IMR-90 (cell line): ENCODE results near the gene MSANTD7. TPM values are rescaled to one million over a fixed set of nuclear protein-coding genes. Genes with fewer than 3 reads are reported as not detected.

Source experiments
- ATAC-seq: fragments of 200-7000 bp; cut with Tn5 transposase; 2 replicates; pipeline ENCODE4 v1.9.1; 2020; ENCODE audit warnings: low read depth, mild to moderate bottlenecking, moderate library complexity
- BruUV-seq: library from RNA; stranded (reverse); fragments of 400-500 nt; replicated peaks from 2 replicates; lab custom pipeline; 2021; lab: Mats Ljungman, UMichigan
- CTCF ChIA-PET: fragments of 300-600 bp; formaldehyde crosslinking; extraction: SDS; loops from one replicate; lab custom pipeline; 2021; ENCODE audit warnings: antibody characterized with exemption; lab: Yijun Ruan, JAX
- POLR2A ChIA-PET: fragments of 300-600 bp; sonication (Branson Sonifier 250); formaldehyde crosslinking; loops from one replicate; lab custom pipeline; 2022; ENCODE audit warnings: antibody characterized with exemption; ENCODE audit not compliant: unreplicated experiment; lab: Charles Lee
- DNase-seq: peaks from one replicate; pipeline ENCODE4 v3.0.0; 2013
- H2AFZ ChIP-seq: replicated peaks from 2 replicates; pipeline ENCODE3; 2013; ENCODE audit warnings: low read length, mild to moderate bottlenecking; ENCODE audit not compliant: poor library complexity
- H2AK5ac ChIP-seq: 2 replicates; pipeline ENCODE4 v1.6.1; 2013; ENCODE audit warnings: low read depth, low read length, inconsistent platforms
- H2AK9ac ChIP-seq: replicated peaks from 2 replicates; pipeline ENCODE3; 2013; ENCODE audit warnings: mild to moderate bottlenecking, low read depth, low read length, moderate library complexity; ENCODE audit not compliant: poor library complexity
- H2BK120ac ChIP-seq: 2 replicates; pipeline ENCODE4 v1.6.1; 2013; ENCODE audit warnings: low read depth, low read length, inconsistent platforms
- H2BK15ac ChIP-seq: 3 replicates; pipeline ENCODE4 v1.6.1; 2013; ENCODE audit warnings: low read depth, low read length, inconsistent platforms
- H2BK20ac ChIP-seq: 2 replicates; pipeline ENCODE4 v1.6.1; 2013; ENCODE audit warnings: low read depth, mild to moderate bottlenecking, inconsistent platforms, low read length, moderate library complexity
- H2BK5ac ChIP-seq: 2 replicates; pipeline ENCODE4 v1.6.1; 2013; ENCODE audit warnings: mild to moderate bottlenecking, low read depth, low read length, inconsistent platforms; ENCODE audit not compliant: poor library complexity, severe bottlenecking
- H3K14ac ChIP-seq: replicated peaks from 2 replicates; pipeline ENCODE4 v1.6.1; 2013; ENCODE audit warnings: low read depth, low read length, inconsistent platforms
- H3K18ac ChIP-seq: 2 replicates; pipeline ENCODE4 v1.6.1; 2013; ENCODE audit warnings: low read depth, low read length, control low read depth
- H3K23ac ChIP-seq: 2 replicates; pipeline ENCODE4 v1.6.1; 2013; ENCODE audit warnings: low read depth, low read length, inconsistent platforms
- H3K27ac ChIP-seq: 2 replicates; pipeline ENCODE4 v1.5.1; 2013; ENCODE audit warnings: mild to moderate bottlenecking, control low read depth, low read length; ENCODE audit not compliant: insufficient read depth
- H3K27me3 ChIP-seq: 2 replicates; pipeline ENCODE4 v1.6.1; 2013; ENCODE audit warnings: low read length; ENCODE audit not compliant: control insufficient read depth, insufficient read depth
- H3K36me3 ChIP-seq: 2 replicates; pipeline ENCODE4 v1.6.1; 2013; ENCODE audit warnings: low read length, mixed read lengths; ENCODE audit not compliant: control insufficient read depth, insufficient read depth
- H3K4ac ChIP-seq: 2 replicates; pipeline ENCODE4 v1.6.1; 2013; ENCODE audit warnings: low read depth, low read length, inconsistent platforms
- H3K4me1 ChIP-seq: 2 replicates; pipeline ENCODE4 v1.6.1; 2013; ENCODE audit warnings: low read length, mixed read lengths; ENCODE audit not compliant: control insufficient read depth, insufficient read depth
- H3K4me2 ChIP-seq: 2 replicates; pipeline ENCODE4 v1.6.1; 2013; ENCODE audit warnings: low read depth, mild to moderate bottlenecking, control low read depth, low read length, moderate library complexity
- H3K4me3 ChIP-seq: 2 replicates; pipeline ENCODE4 v1.5.1; 2013; ENCODE audit warnings: low read depth, mild to moderate bottlenecking, control low read depth, low read length, moderate library complexity; ENCODE audit not compliant: insufficient read depth
- H3K56ac ChIP-seq: 2 replicates; pipeline ENCODE4 v1.6.1; 2013; ENCODE audit warnings: low read length, inconsistent platforms; ENCODE audit not compliant: insufficient read depth; ENCODE audit errors: extremely low read depth
- H3K79me1 ChIP-seq, 2 experiments: 2 replicates each; pipeline ENCODE4 v1.6.1; 2013; ENCODE audit warnings: low read length in 2 of 2, inconsistent platforms in 1 of 2, low read depth in 1 of 2
- H3K9ac ChIP-seq: 2 replicates; pipeline ENCODE4 v1.6.1; 2013; ENCODE audit warnings: low read depth, low read length, control low read depth
- H3K9me1 ChIP-seq: 2 replicates; pipeline ENCODE4 v1.6.1; 2013; ENCODE audit warnings: low read length, inconsistent platforms; ENCODE audit not compliant: insufficient read depth
- H3K9me3 ChIP-seq: 2 replicates; pipeline ENCODE4 v1.6.1; 2013; ENCODE audit warnings: low read length; ENCODE audit not compliant: control insufficient read depth, insufficient read depth
- H4K20me1 ChIP-seq: 2 replicates; pipeline ENCODE4 v1.6.1; 2013; ENCODE audit warnings: low read length, inconsistent platforms; ENCODE audit not compliant: insufficient read depth
- H4K5ac ChIP-seq: 2 replicates; pipeline ENCODE4 v1.6.1; 2013; ENCODE audit warnings: mild to moderate bottlenecking, low read depth, low read length, control low read depth
- H4K8ac ChIP-seq, 2 experiments: 2 replicates each; pipeline ENCODE4 v1.6.1; 2013; ENCODE audit warnings: low read depth in 2 of 2, low read length in 2 of 2, control low read depth in 1 of 2, inconsistent platforms in 1 of 2
- H4K91ac ChIP-seq: 2 replicates; pipeline ENCODE4 v1.6.1; 2013; ENCODE audit warnings: low read depth, low read length, inconsistent platforms; ENCODE audit not compliant: insufficient read depth
- BHLHE40 ChIP-seq: fragments of 150-350 bp; IDR thresholded peaks from 2 replicates; pipeline ENCODE4 v1.6.1; 2016; ENCODE audit warnings: mild to moderate bottlenecking, low read depth, low read length
- ELK1 ChIP-seq: fragments of 150-350 bp; IDR thresholded peaks from 2 replicates; pipeline ENCODE4 v1.6.1; 2016; ENCODE audit warnings: low read depth, mild to moderate bottlenecking, low read length, moderate library complexity, borderline replicate concordance
- MAFK ChIP-seq: IDR thresholded peaks from 2 replicates; pipeline ENCODE4 v1.6.1; 2012; ENCODE audit warnings: low read depth, low read length, improper control_type of control experiment
- MAZ ChIP-seq: IDR thresholded peaks from 2 replicates; pipeline ENCODE4 v1.6.1; 2012; ENCODE audit warnings: low read depth, mild to moderate bottlenecking, low read length, improper control_type of control experiment, moderate library complexity, borderline replicate concordance
- MXI1 ChIP-seq: IDR thresholded peaks from 2 replicates; pipeline ENCODE4 v1.6.1; 2012; ENCODE audit warnings: low read depth, mild to moderate bottlenecking, low read length, moderate library complexity, borderline replicate concordance
- RAD21 ChIP-seq: IDR thresholded peaks from 2 replicates; pipeline ENCODE4 v1.6.1; 2012; ENCODE audit warnings: low read length, improper control_type of control experiment
- RFX5 ChIP-seq: IDR thresholded peaks from 2 replicates; pipeline ENCODE4 v1.8.0; 2012; ENCODE audit warnings: low read depth, mild to moderate bottlenecking, low read length, moderate library complexity
- SMC3 ChIP-seq: fragments of 150-350 bp; IDR thresholded peaks from 2 replicates; pipeline ENCODE4 v1.6.1; 2016; ENCODE audit warnings: low read depth, mild to moderate bottlenecking, antibody characterized with exemption, low read length, moderate library complexity
- WGBS, 2 experiments: methylation state at CpG; one replicate each; pipeline versions ENCODE4 v1.1.5 to v1.1.7; 2013; ENCODE audit warnings: missing lambda C conversion rate in 2 of 2; ENCODE audit not compliant: insufficient read length in 1 of 2; ENCODE audit errors: extremely low coverage in 2 of 2; 5-methylcytosine and 5-hydroxymethylcytosine counted together
- dilution Hi-C: fragments of 300-500 bp; cut with HindIII; formaldehyde crosslinking; loops from one replicate; pipeline ENCODE4 v1.14.3; 2018; ENCODE audit warnings: low sequenced_read_pairs; ENCODE audit not compliant: unreplicated experiment
- in situ Hi-C: fragments of 300-500 bp; cut with MboI; formaldehyde crosslinking; loops from 3 replicates; pipeline ENCODE4 v1.14.3; 2019; ENCODE audit warnings: low sequenced_read_pairs, inconsistent platforms, mixed read lengths
- intact Hi-C: fragments of 100-400 bp; cut with micrococcal nuclease; formaldehyde crosslinking; loops from 2 replicates; pipeline ENCODE4 v1.10.0; 2022
- polyA plus RNA-seq, 3 experiments: library from polyadenylated mRNA; depleted of rRNA; stranded (reverse); fragments of >200 nt; gene quantifications; 2 replicates each; pipeline ENCODE4 v1.2.3, GENCODE V29; 2012; ENCODE audit warnings: low replicate concordance in 1 of 3
- total RNA-seq: library from RNA; depleted of rRNA; stranded (reverse); fragments of >200 nt; gene quantifications from 2 replicates; pipeline ENCODE4 v1.2.3, GENCODE V29; 2012
- TF ChIP-seq, protein P1 (sequence below): conservative IDR thresholded peaks from 2 replicates; pipeline ENCODE4 v1.5.1; 2012; ENCODE audit warnings: mild to moderate bottlenecking, low read depth, low read length, improper control_type of control experiment

Gene MSANTD7
- total and polyA plus RNA-seq, 2 of the 4 experiments (the other 2 are of a cell fraction), result 4.7 to 16.0 TPM

- H2BK15ac ChIP-seq, result no peak overlapping the region
- CTCF ChIA-PET, result interaction anchor here (0.6 to 1.7 kb wide), 5 partner anchors 16 to 323 kb away, joined by 3 to 9 read pairs (median 4); partner anchors contain the start of genes CDNF, HSPA14 and MSANTD7
- DNase-seq (no peak), ATAC-seq (no peak)
- no peak overlapping the region for H3K9ac ChIP-seq
- no peak overlapping the region for H2AK5ac ChIP-seq
- H2BK5ac ChIP-seq, result no peak overlapping the region
- no peak overlapping the region for H4K8ac ChIP-seq
- H3K56ac ChIP-seq, result no peak overlapping the region
- no peak for TF ChIP-seq SMC3
- TF ChIP-seq, protein P1, sequence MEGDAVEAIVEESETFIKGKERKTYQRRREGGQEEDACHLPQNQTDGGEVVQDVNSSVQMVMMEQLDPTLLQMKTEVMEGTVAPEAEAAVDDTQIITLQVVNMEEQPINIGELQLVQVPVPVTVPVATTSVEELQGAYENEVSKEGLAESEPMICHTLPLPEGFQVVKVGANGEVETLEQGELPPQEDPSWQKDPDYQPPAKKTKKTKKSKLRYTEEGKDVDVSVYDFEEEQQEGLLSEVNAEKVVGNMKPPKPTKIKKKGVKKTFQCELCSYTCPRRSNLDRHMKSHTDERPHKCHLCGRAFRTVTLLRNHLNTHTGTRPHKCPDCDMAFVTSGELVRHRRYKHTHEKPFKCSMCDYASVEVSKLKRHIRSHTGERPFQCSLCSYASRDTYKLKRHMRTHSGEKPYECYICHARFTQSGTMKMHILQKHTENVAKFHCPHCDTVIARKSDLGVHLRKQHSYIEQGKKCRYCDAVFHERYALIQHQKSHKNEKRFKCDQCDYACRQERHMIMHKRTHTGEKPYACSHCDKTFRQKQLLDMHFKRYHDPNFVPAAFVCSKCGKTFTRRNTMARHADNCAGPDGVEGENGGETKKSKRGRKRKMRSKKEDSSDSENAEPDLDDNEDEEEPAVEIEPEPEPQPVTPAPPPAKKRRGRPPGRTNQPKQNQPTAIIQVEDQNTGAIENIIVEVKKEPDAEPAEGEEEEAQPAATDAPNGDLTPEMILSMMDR, result no peak
- TF ChIP-seq MAFK, result no peak
- no peak for TF ChIP-seq MXI1
- TF ChIP-seq RAD21, result no peak
- no peak for TF ChIP-seq BHLHE40
- no peak for TF ChIP-seq MAZ
- no peak for TF ChIP-seq ELK1
- no peak for TF ChIP-seq RFX5
- no peak overlapping the region for H3K23ac ChIP-seq
- H3K27ac ChIP-seq, result no peak overlapping the region
- H2AFZ ChIP-seq, result no peak overlapping the region
- no peak overlapping the region for H3K14ac ChIP-seq
- BruUV-seq, result no TSS peak
- no peaks in the 10 kb centered on the region for H3K36me3 ChIP-seq
- H4K5ac ChIP-seq, result no peak overlapping the region
- no peaks in the 10 kb centered on the region for H3K9me3 ChIP-seq
- peaks cover 2% of the 10 kb centered on the region for H3K27me3 ChIP-seq
- no peaks in the 10 kb centered on the region for H4K20me1 ChIP-seq
- POLR2A ChIA-PET, result no interaction called here
- no peak overlapping the region for H3K4ac ChIP-seq
- H3K18ac ChIP-seq, result no peak overlapping the region
- H2BK20ac ChIP-seq, result peak overlapping the region; percentile 71; the same call in 1 of the 2 replicates
- peak overlapping the region; percentile 79; the same call in 1 of the 2 replicates for H2BK120ac ChIP-seq
- peaks cover 3% of the 10 kb centered on the region for H3K4me1 ChIP-seq
- WGBS, 2 experiments, result no CpG with 5 or more reads among the region's 6 CpGs
- H2AK9ac ChIP-seq, result no peak overlapping the region
- in situ Hi-C loops (loop anchor here (5.0 to 25.0 kb wide), 3 partner anchors 227 to 635 kb away; no protein-coding TSS in a partner anchor), dilution Hi-C loops (no loop called here), intact Hi-C loops (loop anchor here (5.0 to 10.0 kb wide), 2 partner anchors 165 to 627 kb away; no protein-coding TSS in a partner anchor)
- peaks cover 0 to 4% of the 10 kb centered on the region in 2 experiments; a peak in 1 of 4 replicates for H3K79me1 ChIP-seq
- no peak overlapping the region; the same call in 1 of the 2 replicates for H4K91ac ChIP-seq
- H3K9me1 ChIP-seq, result peaks cover 4% of the 10 kb centered on the region; the same call in 1 of the 2 replicates
- no peak overlapping the region for H3K4me2 ChIP-seq
- no peak overlapping the region for H3K4me3 ChIP-seq
Observed at GRCh38 chr10:14821635-14822375, 16.3 kb upstream of the MSANTD7 start.
